ENCODE results near the gene ERP44.
"Not testable (repeated sequence)": the region's sequence is repeated elsewhere in the genome, so short reads cannot be mapped to it uniquely, and the experiment has no call there.

The ERP44 gene

GRCh38 chr9:100064872-100065581 is 33.8 kb downstream of the ERP44 start:
- DNase-seq = no peak

GRCh38 chr9:100063185-100063584 is 35.6 kb downstream of the ERP44 start:
- DNase-seq = no peak

- not testable (repeated sequence) for DNase-seq
Measured at GRCh38 chr9:100062683-100063082, 36.1 kb downstream of the ERP44 start.

GRCh38 chr9:100058699-100059579 is 39.9 kb downstream of the ERP44 start:
- no peak for DNase-seq

GRCh38 chr9:100057624-100058023 is 41.2 kb downstream of the ERP44 start:
- no peak for DNase-seq

- DNase-seq = no peak
Measured at GRCh38 chr9:100056561-100056960, 42.2 kb downstream of the ERP44 start.

- no peak for DNase-seq
Measured at GRCh38 chr9:100052375-100052774, 46.4 kb downstream of the ERP44 start.

- no peak for DNase-seq
Measured at GRCh38 chr9:100049551-100049950, 49.2 kb downstream of the ERP44 start.

GRCh38 chr9:100038472-100038871 is 60.3 kb downstream of the ERP44 start:
- no peak for DNase-seq

- DNase-seq = no peak
Measured at GRCh38 chr9:100033877-100034551, 64.8 kb downstream of the ERP44 start.

- no peak for DNase-seq
Measured at GRCh38 chr9:100030548-100030947, 68.3 kb downstream of the ERP44 start.

- no peak for DNase-seq
Measured at GRCh38 chr9:100029251-100029650, 69.5 kb downstream of the ERP44 start.

GRCh38 chr9:100028201-100028784 is 70.5 kb downstream of the ERP44 start:
- peak; percentile 69 to 71 for DNase-seq

- no peak for DNase-seq
Measured at GRCh38 chr9:100027543-100027942, 71.3 kb downstream of the ERP44 start.

- DNase-seq = no peak
Measured at GRCh38 chr9:100021931-100022330, 76.9 kb downstream of the ERP44 start.

- DNase-seq = no peak
Measured at GRCh38 chr9:100020121-100020795, 78.5 kb downstream of the ERP44 start.

GRCh38 chr9:100019541-100019940 is 79.3 kb downstream of the ERP44 start:
- no peak for DNase-seq

GRCh38 chr9:100014846-100015245 is 84.0 kb downstream of the ERP44 start:
- DNase-seq = no peak

GRCh38 chr9:100013573-100013972 is 85.2 kb downstream of the ERP44 start:
- no peak for DNase-seq

- DNase-seq = no peak
Measured at GRCh38 chr9:100012279-100012678, 86.5 kb downstream of the ERP44 start.

- DNase-seq = peak; percentile 49 to 65
Measured at GRCh38 chr9:100011062-100011681, 87.6 kb downstream of the ERP44 start.

GRCh38 chr9:99999797-100000196 is 99.0 kb downstream of the ERP44 start:
- no peak for DNase-seq

Data from NCI-H2081 (cell line).